ENCODE data around the gene YRDC.

Gene YRDC

GRCh38 chr1:37839676-37840075, 31.7 kb upstream of the YRDC start:
- no peak for DNase-seq
- Mint-ChIP-seq H3K36me3 (peaks cover 29% of the 10 kb centered on the region), H3K4me1 (no peaks in the 10 kb centered on the region), H3K4me3 (no peak overlapping the region), H3K27me3 (no peaks in the 10 kb centered on the region), H3K9me3 (no peaks in the 10 kb centered on the region), H3K27ac (no peak overlapping the region)
- CTCF ChIA-PET, result no interaction called here

- no peaks in the 10 kb centered on the region for H3K27me3 Mint-ChIP-seq
- CTCF ChIA-PET, result no interaction called here
- no peak for DNase-seq
- H3K36me3 Mint-ChIP-seq, result peaks cover 45% of the 10 kb centered on the region
- no peaks in the 10 kb centered on the region for H3K4me1 Mint-ChIP-seq
- H3K9me3 Mint-ChIP-seq, result no peaks in the 10 kb centered on the region
- no peak overlapping the region for H3K4me3 Mint-ChIP-seq
- H3K27ac Mint-ChIP-seq, result no peak overlapping the region
Observed at GRCh38 chr1:37836788-37837187, 28.8 kb upstream of the YRDC start.

GRCh38 chr1:37831809-37832208, 23.8 kb upstream of the YRDC start:
- no peak for DNase-seq
- CTCF ChIA-PET, result interaction anchor here (1.9 kb wide), 1 partner anchor 28 kb away, joined by 10 read pairs; the partner anchor contains the start of gene MTF1
- Mint-ChIP-seq H3K27ac (no peak overlapping the region), H3K27me3 (no peaks in the 10 kb centered on the region), H3K36me3 (peaks cover 46% of the 10 kb centered on the region), H3K4me1 (peaks cover 1% of the 10 kb centered on the region), H3K4me3 (no peak overlapping the region), H3K9me3 (no peaks in the 10 kb centered on the region)

- Mint-ChIP-seq H3K27me3 (no peaks in the 10 kb centered on the region), H3K9me3 (no peaks in the 10 kb centered on the region), H3K27ac (no peak overlapping the region), H3K4me3 (no peak overlapping the region), H3K36me3 (peaks cover 43% of the 10 kb centered on the region), H3K4me1 (peaks cover 3% of the 10 kb centered on the region)
- no peak for DNase-seq
- CTCF ChIA-PET, result interaction anchor here (1.9 kb wide), 1 partner anchor 29 kb away, joined by 10 read pairs; the partner anchor contains the start of gene MTF1
Observed at GRCh38 chr1:37831109-37831508, 23.1 kb upstream of the YRDC start.

DNA sequence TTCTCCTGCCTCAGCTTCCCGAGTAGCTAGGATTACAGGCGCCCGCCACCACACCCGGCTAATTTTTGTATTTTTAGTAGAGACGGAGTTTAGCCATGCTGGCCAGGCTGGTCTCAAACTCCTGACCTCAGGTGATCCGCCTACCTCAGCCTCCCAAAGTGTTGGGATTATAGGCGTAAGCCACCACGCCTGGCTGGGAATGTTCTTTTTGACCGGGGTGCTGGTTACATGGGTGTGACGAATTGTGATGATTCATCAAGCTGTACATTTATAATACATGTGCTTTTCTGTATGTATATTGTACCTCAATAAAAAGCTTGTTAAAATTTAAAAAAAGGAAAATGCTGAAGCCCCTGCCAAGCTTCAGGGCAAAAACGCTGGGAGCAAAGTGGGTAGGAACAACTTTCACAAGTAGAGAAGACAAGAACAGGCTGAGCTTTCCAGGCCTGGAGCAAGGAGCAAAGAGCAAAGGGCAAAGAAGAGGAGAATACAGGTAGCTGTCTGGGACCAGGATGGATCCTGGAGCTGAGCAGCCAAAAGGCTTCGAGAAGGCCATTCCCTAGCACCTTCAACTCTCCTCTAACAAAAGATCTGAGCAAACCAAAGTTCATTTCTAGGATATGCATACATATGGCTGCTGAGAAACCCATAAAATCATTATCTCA, 20.5 kb upstream of the YRDC start:
- Mint-ChIP-seq H3K36me3 (peaks cover 34% of the 10 kb centered on the region), H3K27me3 (no peaks in the 10 kb centered on the region), H3K27ac (no peak overlapping the region), H3K4me1 (peaks cover 3% of the 10 kb centered on the region), H3K9me3 (no peaks in the 10 kb centered on the region), H3K4me3 (no peak overlapping the region)
- DNase-seq, result no peak
- CTCF ChIA-PET, result no interaction called here

DNA sequence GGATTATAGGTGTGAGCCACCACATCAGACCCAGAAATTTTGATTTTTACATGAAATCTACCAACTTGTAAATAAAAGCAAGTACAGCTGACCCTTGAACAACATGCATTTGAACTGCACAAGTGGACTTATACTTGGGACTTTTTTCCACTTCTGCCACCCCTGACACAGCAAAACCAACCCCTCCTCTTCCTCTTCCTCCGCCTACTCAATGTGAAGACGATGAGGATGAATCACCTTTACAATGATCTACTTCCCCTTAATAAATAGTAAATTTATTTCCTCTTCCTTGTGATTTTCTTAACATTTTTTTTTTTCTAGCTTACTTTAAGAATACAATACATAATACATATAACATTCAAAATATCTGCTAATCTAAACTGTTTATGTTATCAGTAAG, 17.5 kb upstream of the YRDC start:
- Mint-ChIP-seq H3K9me3 (no peaks in the 10 kb centered on the region), H3K27me3 (no peaks in the 10 kb centered on the region), H3K36me3 (peaks cover 30% of the 10 kb centered on the region), H3K27ac (no peak overlapping the region), H3K4me3 (no peak overlapping the region), H3K4me1 (peaks cover 3% of the 10 kb centered on the region)
- no peak for DNase-seq
- CTCF ChIA-PET, result interaction anchor here (0.7 to 1.0 kb wide), 2 partner anchors 13 to 37 kb away, joined by 3 to 4 read pairs; no protein-coding TSS in a partner anchor

- Mint-ChIP-seq H3K27ac (no peak overlapping the region), H3K27me3 (no peaks in the 10 kb centered on the region), H3K4me1 (peaks cover 3% of the 10 kb centered on the region), H3K36me3 (peaks cover 32% of the 10 kb centered on the region), H3K4me3 (no peak overlapping the region), H3K9me3 (no peaks in the 10 kb centered on the region)
- no peak for DNase-seq
- CTCF ChIA-PET, result no interaction called here
Observed at GRCh38 chr1:37824001-37824400, 16.0 kb upstream of the YRDC start.

DNA sequence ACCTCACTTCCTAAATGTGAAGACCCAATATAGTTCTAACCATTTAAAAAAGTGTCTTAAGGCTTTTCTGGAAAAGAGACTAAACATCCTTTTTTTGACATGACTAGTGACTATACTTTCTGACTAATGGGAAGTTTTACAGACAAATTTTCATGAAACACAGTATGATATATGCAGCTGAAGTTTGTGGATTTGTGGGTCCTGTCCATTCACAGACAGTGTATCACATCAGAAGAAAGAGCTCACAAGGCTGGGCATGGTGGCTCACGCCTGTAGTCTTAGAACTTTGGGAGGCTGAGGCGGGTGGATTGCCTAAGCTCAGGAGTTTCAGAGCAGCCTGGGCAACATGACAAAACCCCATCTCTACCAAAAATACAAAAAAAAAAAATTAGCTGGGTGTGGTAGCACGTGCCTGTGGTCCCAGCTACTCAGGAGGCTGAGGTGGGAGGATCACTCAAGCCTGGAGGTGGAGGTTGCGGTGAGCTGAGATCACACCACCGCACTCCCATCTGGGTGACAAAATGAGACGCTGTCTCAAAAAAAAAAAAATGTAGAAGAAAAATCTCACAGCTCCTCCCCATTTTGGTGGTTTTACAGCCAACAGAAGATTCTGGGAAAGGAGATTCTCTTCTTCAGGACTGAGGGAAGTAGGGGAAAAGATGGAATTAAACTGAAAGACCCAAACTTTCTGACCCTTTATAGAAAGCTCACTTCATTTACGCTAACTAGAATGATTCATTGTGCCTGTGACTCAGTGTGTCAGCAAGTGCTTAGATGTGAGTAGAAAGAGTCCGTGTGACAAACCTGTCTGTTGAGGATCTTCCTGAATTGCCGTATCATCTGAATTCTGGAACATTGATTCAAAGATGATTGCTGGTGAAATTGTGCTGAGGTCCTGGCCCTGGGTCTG, 15.2 kb upstream of the YRDC start:
- Mint-ChIP-seq H3K27ac (peak overlapping the region; percentile 19), H3K27me3 (no peaks in the 10 kb centered on the region), H3K9me3 (no peaks in the 10 kb centered on the region), H3K4me1 (peaks cover 3% of the 10 kb centered on the region), H3K4me3 (no peak overlapping the region), H3K36me3 (peaks cover 29% of the 10 kb centered on the region)
- CTCF ChIA-PET, result interaction anchor here (1.8 kb wide), 1 partner anchor 37 kb away, joined by 7 read pairs; the partner anchor contains the start of gene MTF1
- DNase-seq, result no peak

- no peaks in the 10 kb centered on the region for H3K27me3 Mint-ChIP-seq
- no peak overlapping the region for H3K27ac Mint-ChIP-seq
- CTCF ChIA-PET, result interaction anchor here (1.3 to 1.8 kb wide), 2 partner anchors 10 to 39 kb away, joined by 5 to 7 read pairs; partner anchors contain the start of gene MTF1
- H3K4me1 Mint-ChIP-seq, result no peaks in the 10 kb centered on the region
- no peak overlapping the region for H3K4me3 Mint-ChIP-seq
- H3K36me3 Mint-ChIP-seq, result peaks cover 28% of the 10 kb centered on the region
- no peaks in the 10 kb centered on the region for H3K9me3 Mint-ChIP-seq
- DNase-seq, result no peak
Observed at GRCh38 chr1:37821481-37821880, 13.5 kb upstream of the YRDC start.

- no peak overlapping the region for H3K4me3 Mint-ChIP-seq
- no peak for DNase-seq
- CTCF ChIA-PET, result interaction anchor here (1.0 kb wide), 1 partner anchor 9 kb away, joined by 4 read pairs; no protein-coding TSS in a partner anchor
- no peak overlapping the region for H3K27ac Mint-ChIP-seq
- H3K36me3 Mint-ChIP-seq, result peaks cover 29% of the 10 kb centered on the region
- H3K9me3 Mint-ChIP-seq, result no peaks in the 10 kb centered on the region
- H3K27me3 Mint-ChIP-seq, result no peaks in the 10 kb centered on the region
- H3K4me1 Mint-ChIP-seq, result no peaks in the 10 kb centered on the region
Observed at GRCh38 chr1:37817481-37817880, 9.5 kb upstream of the YRDC start.

DNA sequence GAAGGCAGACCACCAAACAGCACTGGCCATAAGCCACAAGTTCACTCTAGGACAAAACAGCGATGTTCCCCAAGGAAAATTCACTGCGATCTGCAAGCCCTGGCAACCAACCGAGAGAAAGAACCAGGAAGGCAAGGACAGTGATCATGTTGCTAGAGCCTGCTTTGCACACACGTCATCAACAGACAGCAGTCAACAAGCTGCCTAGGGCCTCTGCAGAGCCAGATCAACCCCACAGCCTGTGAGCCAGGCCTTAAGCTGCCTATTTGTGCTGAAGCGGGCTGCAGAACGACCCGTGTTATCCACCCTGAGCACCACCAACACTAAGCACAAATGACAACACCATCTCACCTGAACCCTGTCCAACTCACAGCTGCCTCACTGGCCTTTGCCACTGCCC, 6.2 kb upstream of the YRDC start:
- Mint-ChIP-seq H3K36me3 (peaks cover 16% of the 10 kb centered on the region), H3K27me3 (no peaks in the 10 kb centered on the region), H3K4me3 (no peak overlapping the region), H3K9me3 (no peaks in the 10 kb centered on the region), H3K4me1 (peaks cover 11% of the 10 kb centered on the region), H3K27ac (no peak overlapping the region)
- no peak for DNase-seq
- CTCF ChIA-PET, result no interaction called here

- peaks cover 17% of the 10 kb centered on the region for H3K4me1 Mint-ChIP-seq
- H3K4me3 Mint-ChIP-seq, result no peak overlapping the region
- no peak overlapping the region for H3K27ac Mint-ChIP-seq
- no peaks in the 10 kb centered on the region for H3K27me3 Mint-ChIP-seq
- DNase-seq, result no peak
- no peaks in the 10 kb centered on the region for H3K9me3 Mint-ChIP-seq
- H3K36me3 Mint-ChIP-seq, result peaks cover 16% of the 10 kb centered on the region
- CTCF ChIA-PET, result no interaction called here
Observed at GRCh38 chr1:37813529-37814145, 5.6 kb upstream of the YRDC start.

- Mint-ChIP-seq H3K4me3 (no peak overlapping the region), H3K4me1 (peaks cover 27% of the 10 kb centered on the region), H3K36me3 (peaks cover 20% of the 10 kb centered on the region), H3K27ac (no peak overlapping the region), H3K27me3 (no peaks in the 10 kb centered on the region), H3K9me3 (no peaks in the 10 kb centered on the region)
- DNase-seq, result peak; percentile 74
- CTCF ChIA-PET, result interaction anchor here (1.6 to 2.4 kb wide), 3 partner anchors 10 to 48 kb away, joined by 5 to 14 read pairs (median 5); partner anchors contain the start of gene MTF1
Observed at GRCh38 chr1:37811027-37811655, 3.1 kb upstream of the YRDC start.

DNA sequence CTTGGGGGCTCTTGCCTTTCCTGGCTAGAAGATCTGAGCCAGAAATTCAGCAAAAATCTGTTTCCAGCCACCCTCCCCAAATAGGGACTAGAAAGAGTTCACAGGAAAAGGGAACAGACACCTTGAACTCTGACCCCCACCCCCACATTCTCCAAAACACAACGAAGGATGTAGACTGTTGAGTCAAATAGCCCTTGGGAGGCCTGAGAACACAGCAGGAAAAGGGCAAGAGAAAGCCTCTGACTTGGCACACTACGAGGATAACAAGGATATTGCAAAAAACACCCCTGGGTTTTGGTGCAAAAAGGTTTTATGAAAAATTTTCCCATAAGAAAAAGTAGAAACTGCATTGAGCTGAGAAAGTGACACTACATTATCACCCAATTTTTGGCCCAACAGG, 1.9 kb upstream of the YRDC start:
- H3K36me3 Mint-ChIP-seq, result peaks cover 30% of the 10 kb centered on the region
- H3K27me3 Mint-ChIP-seq, result no peaks in the 10 kb centered on the region
- H3K9me3 Mint-ChIP-seq, result no peaks in the 10 kb centered on the region
- H3K4me3 Mint-ChIP-seq, result peak overlapping the region; percentile 31
- CTCF ChIA-PET, result no interaction called here
- peaks cover 34% of the 10 kb centered on the region for H3K4me1 Mint-ChIP-seq
- DNase-seq, result no peak
- H3K27ac Mint-ChIP-seq, result no peak overlapping the region
